ENCODE results near the gene RAB3C. TPM values are rescaled to one million over a fixed set of nuclear protein-coding genes. Genes with fewer than 3 reads are reported as not detected.

The RAB3C gene
- total RNA-seq, 6 experiments from 2014 or later, result not detected

GRCh38 chr5:58631895-58632294, 49.0 kb downstream of the RAB3C start:
- TF ChIP-seq CTCF (IDR thresholded peaks at IDR 0.05), result no peak
- Mint-ChIP-seq H3K27ac (no peak overlapping the region), H3K36me3 (ENCODE audit: low read depth) (no peaks in the 10 kb centered on the region), H3K27me3 (ENCODE audit: insufficient read depth) (no peaks in the 10 kb centered on the region; the same call in 1 of the 2 replicates), H3K9me3 (peaks cover 28% of the 10 kb centered on the region), H3K4me3 (no peak overlapping the region), H3K4me1 (ENCODE audit: low read depth) (no peaks in the 10 kb centered on the region)
- no peak for DNase-seq

- DNase-seq, result no peak
- H3K36me3 Mint-ChIP-seq (ENCODE audit: low read depth), result no peaks in the 10 kb centered on the region
- no peak overlapping the region for H3K27ac Mint-ChIP-seq
- no peaks in the 10 kb centered on the region; the same call in 1 of the 2 replicates for H3K27me3 Mint-ChIP-seq (ENCODE audit: insufficient read depth)
- no peak overlapping the region for H3K4me3 Mint-ChIP-seq
- peaks cover 11% of the 10 kb centered on the region for H3K9me3 Mint-ChIP-seq
- H3K4me1 Mint-ChIP-seq (ENCODE audit: low read depth), result no peaks in the 10 kb centered on the region
- no peak for TF ChIP-seq CTCF (IDR thresholded peaks at IDR 0.05)
Observed at GRCh38 chr5:58635416-58635815, 52.5 kb downstream of the RAB3C start.

- Mint-ChIP-seq H3K36me3 (ENCODE audit: low read depth) (no peaks in the 10 kb centered on the region), H3K27me3 (ENCODE audit: insufficient read depth) (no peaks in the 10 kb centered on the region; the same call in 1 of the 2 replicates), H3K9me3 (peaks cover 13% of the 10 kb centered on the region), H3K4me3 (no peak overlapping the region), H3K4me1 (ENCODE audit: low read depth) (no peaks in the 10 kb centered on the region), H3K27ac (no peak overlapping the region)
- no peak for DNase-seq
- no peak for TF ChIP-seq CTCF (IDR thresholded peaks at IDR 0.05)
Observed at GRCh38 chr5:58640011-58640410, 57.1 kb downstream of the RAB3C start.

- H3K27me3 Mint-ChIP-seq (ENCODE audit: insufficient read depth), result no peaks in the 10 kb centered on the region
- TF ChIP-seq CTCF (IDR thresholded peaks at IDR 0.05), result no peak
- H3K4me3 Mint-ChIP-seq, result no peak overlapping the region
- H3K36me3 Mint-ChIP-seq (ENCODE audit: low read depth), result no peaks in the 10 kb centered on the region
- no peak overlapping the region for H3K27ac Mint-ChIP-seq
- no peak for DNase-seq
- peaks cover 13% of the 10 kb centered on the region for H3K9me3 Mint-ChIP-seq
- H3K4me1 Mint-ChIP-seq (ENCODE audit: low read depth), result no peaks in the 10 kb centered on the region
Observed at GRCh38 chr5:58641533-58641932, 58.7 kb downstream of the RAB3C start.

GRCh38 chr5:58648846-58649245, 66.0 kb downstream of the RAB3C start:
- Mint-ChIP-seq H3K27me3 (ENCODE audit: insufficient read depth) (no peaks in the 10 kb centered on the region), H3K36me3 (ENCODE audit: low read depth) (no peaks in the 10 kb centered on the region), H3K9me3 (peaks cover 5% of the 10 kb centered on the region), H3K27ac (no peak overlapping the region), H3K4me3 (no peak overlapping the region), H3K4me1 (ENCODE audit: low read depth) (no peaks in the 10 kb centered on the region)
- no peak for TF ChIP-seq CTCF (IDR thresholded peaks at IDR 0.05)
- DNase-seq, result no peak

- Mint-ChIP-seq H3K4me3 (no peak overlapping the region), H3K4me1 (ENCODE audit: low read depth) (no peaks in the 10 kb centered on the region), H3K9me3 (no peaks in the 10 kb centered on the region), H3K27me3 (ENCODE audit: insufficient read depth) (no peaks in the 10 kb centered on the region), H3K27ac (no peak overlapping the region), H3K36me3 (ENCODE audit: low read depth) (no peaks in the 10 kb centered on the region)
- TF ChIP-seq CTCF (IDR thresholded peaks at IDR 0.05), result no peak
- DNase-seq, result no peak
Observed at GRCh38 chr5:58649716-58650115, 66.8 kb downstream of the RAB3C start.

Data from HFFc6 (cell line).